SK-N-SH (cell line): ENCODE results near the gene CHKB. TPM values are rescaled to one million over a fixed set of nuclear protein-coding genes. Genes with fewer than 3 reads are reported as not detected.

ENCODE experiments used
- CTCF ChIA-PET: fragments of 300-600, 350-600 bp; formaldehyde crosslinking; extraction: SDS; loops from one replicate; lab custom pipeline; 2021; lab: Yijun Ruan, JAX
- POLR2A ChIA-PET: fragments of 350-600 bp; sonication (Branson Sonifier 250); formaldehyde crosslinking; extraction: SDS; loops from one replicate; lab custom pipeline; 2020; ENCODE audit warnings: antibody characterized with exemption, inconsistent platforms; lab: Yijun Ruan, JAX
- DNase-seq: peaks from one replicate; pipeline ENCODE4 v3.0.0; 2012
- H2AFZ ChIP-seq: fragments of 200-600 bp; sonication (generic); 2 replicates; pipeline ENCODE4 v1.8.1; 2016; ENCODE audit warnings: antibody characterized with exemption, mild to moderate bottlenecking, low read depth
- H3F3A ChIP-seq: fragments of 200-600 bp; sonication (generic); replicated peaks from 2 replicates; pipeline ENCODE3; 2016; ENCODE audit warnings: antibody characterized with exemption, mild to moderate bottlenecking; ENCODE audit not compliant: insufficient read depth
- H3K27ac ChIP-seq, 2 experiments: fragments of 200-500 bp in 1 of 2; fragments of 200-600 bp in 1 of 2; sonication (Bioruptor generic) in 1 of 2; sonication (generic), shearing (Covaris generic) in 1 of 2; 2 replicates each; pipeline versions ENCODE4 v1.5.1 to v1.6.1; 2014 to 2016; ENCODE audit warnings: low read depth in 2 of 2, inconsistent platforms in 1 of 2, low read length in 1 of 2, mild to moderate bottlenecking in 1 of 2, mixed read lengths in 1 of 2
- H3K27me3 ChIP-seq: fragments of 200-600 bp; sonication (generic), shearing (Covaris generic); 2 replicates; pipeline ENCODE4 v1.6.1; 2016; ENCODE audit warnings: mixed run types; ENCODE audit not compliant: insufficient read depth
- H3K36me3 ChIP-seq, 2 experiments: fragments of 200-500 bp in 1 of 2; fragments of 200-600 bp in 1 of 2; sonication (Bioruptor generic) in 1 of 2; sonication (generic) in 1 of 2; replicated peaks in 1 of 2; 2 replicates each; pipeline versions ENCODE3 to v1.5.1; 2014 to 2016; ENCODE audit warnings: low read length in 1 of 2, mild to moderate bottlenecking in 1 of 2; ENCODE audit not compliant: insufficient read depth in 2 of 2, control insufficient read depth in 1 of 2
- H3K4me1 ChIP-seq, 2 experiments: fragments of 200-500 bp in 1 of 2; fragments of 200-600 bp in 1 of 2; sonication (Bioruptor generic) in 1 of 2; sonication (generic), shearing (Covaris generic) in 1 of 2; 2 replicates each; pipeline versions ENCODE4 v1.5.1 to v1.6.1; 2014 to 2016; ENCODE audit warnings: low read depth in 1 of 2, low read length in 1 of 2, mixed run types in 1 of 2; ENCODE audit not compliant: insufficient read depth in 2 of 2, control insufficient read depth in 1 of 2
- H3K4me2 ChIP-seq: fragments of 200-600 bp; sonication (generic), shearing (Covaris generic); 2 replicates; pipeline ENCODE4 v1.6.1; 2017; ENCODE audit warnings: mixed run types
- H3K4me3 ChIP-seq, 2 experiments: fragments of 200-500 bp in 1 of 2; fragments of 200-600 bp in 1 of 2; sonication (Bioruptor generic) in 1 of 2; sonication (generic), shearing (Covaris generic) in 1 of 2; 2 replicates each; pipeline versions ENCODE4 v1.5.1 to v1.8.1; 2014 to 2016; ENCODE audit warnings: low read depth in 2 of 2, inconsistent platforms in 1 of 2, low read length in 1 of 2, mild to moderate bottlenecking in 1 of 2, mixed read lengths in 1 of 2, moderate library complexity in 1 of 2
- H3K79me2 ChIP-seq: fragments of 200-600 bp; sonication (generic); 2 replicates; pipeline ENCODE4 v1.8.1; 2017; ENCODE audit warnings: mild to moderate bottlenecking; ENCODE audit not compliant: insufficient read depth
- H3K9ac ChIP-seq: fragments of 200-600 bp; sonication (generic); 2 replicates; pipeline ENCODE4 v1.6.1; 2017; ENCODE audit warnings: mixed run types
- H3K9me2 ChIP-seq: fragments of 200-600 bp; sonication (generic); 2 replicates; pipeline ENCODE4 v1.6.1; 2017; ENCODE audit warnings: mixed run types
- H3K9me3 ChIP-seq: fragments of 200-600 bp; sonication (generic); 2 replicates; pipeline ENCODE4 v1.6.1; 2017; ENCODE audit warnings: mixed run types, mild to moderate bottlenecking, moderate library complexity
- H4K20me1 ChIP-seq: fragments of 200-600 bp; sonication (generic); 2 replicates; pipeline ENCODE4 v1.6.1; 2017; ENCODE audit warnings: mild to moderate bottlenecking, mixed run types; ENCODE audit not compliant: insufficient read depth
- CHD2 ChIP-seq: fragments of 150-350 bp; IDR thresholded peaks from 2 replicates; pipeline ENCODE4 v1.6.1; 2018; ENCODE audit warnings: low read length; ENCODE audit not compliant: partially characterized antibody
- EP300 ChIP-seq, 2 experiments: IDR thresholded peaks; 2 replicates each; pipeline versions ENCODE4 v1.4.0 to v1.6.1; 2012; ENCODE audit warnings: borderline replicate concordance in 1 of 2, low read depth in 1 of 2, low read length in 1 of 2
- FOXM1 ChIP-seq: IDR thresholded peaks from 2 replicates; pipeline ENCODE4 v1.4.0; 2012; ENCODE audit warnings: low read depth, mild to moderate bottlenecking
- GATA2 ChIP-seq: sonication (generic); formaldehyde crosslinking; IDR thresholded peaks from 2 replicates; pipeline ENCODE4 v1.5.0; 2020; ENCODE audit warnings: mild to moderate bottlenecking, missing genetic modification reagents
- JUND ChIP-seq: IDR thresholded peaks from 2 replicates; pipeline ENCODE4 v1.4.0; 2012
- NFIC ChIP-seq: IDR thresholded peaks from 2 replicates; pipeline ENCODE4 v1.4.0; 2012; ENCODE audit warnings: borderline replicate concordance
- POLR2AphosphoS5 ChIP-seq: IDR thresholded peaks from 2 replicates; pipeline ENCODE4 v1.6.1; 2012; ENCODE audit warnings: low read depth, low read length
- RCOR1 ChIP-seq: fragments of 150-350 bp; IDR thresholded peaks from 2 replicates; pipeline ENCODE4 v1.6.1; 2017; ENCODE audit warnings: antibody characterized with exemption, low read length
- SMC3 ChIP-seq: IDR thresholded peaks from 2 replicates; pipeline ENCODE4 v1.6.1; 2012; ENCODE audit warnings: low read depth, low read length, improper control_type of control experiment
- TCF12 ChIP-seq: IDR thresholded peaks from 2 replicates; pipeline ENCODE4 v1.4.0; 2012
- USF1 ChIP-seq: IDR thresholded peaks from 2 replicates; pipeline ENCODE4 v1.4.0; 2012; ENCODE audit warnings: low read depth, borderline replicate concordance
- YY1 ChIP-seq: IDR thresholded peaks from 2 replicates; pipeline ENCODE4 v1.4.0; 2012; ENCODE audit warnings: low read depth, mild to moderate bottlenecking
- ZBTB33 ChIP-seq: IDR thresholded peaks from 2 replicates; pipeline ENCODE4 v1.4.0; 2012; ENCODE audit warnings: low read depth, borderline replicate concordance
- WGBS: methylation state at CpG from one replicate; pipeline ENCODE4 v1.1.6; 2017; ENCODE audit warnings: low lambda C conversion rate; 5-methylcytosine and 5-hydroxymethylcytosine counted together
- polyA plus RNA-seq, 3 experiments: library from polyadenylated mRNA; depleted of rRNA; stranded (reverse); fragments of >200 nt; gene quantifications; 2 replicates each; pipeline ENCODE4 v1.2.3, GENCODE V29; 2012

The CHKB gene
- polyA plus RNA-seq, 1 of the 3 experiments (the other 2 are of a cell fraction): 39.6 TPM

- H3K4me1 ChIP-seq: peaks cover 0 to 9% of the 10 kb centered on the region in 2 experiments; a peak in 1 of 4 replicates
- H3K4me3 ChIP-seq: no peak overlapping the region
- H3K36me3 ChIP-seq: no peaks in the 10 kb centered on the region
- ChIA-PET POLR2A (interaction anchor here (0.6 kb wide), 1 partner anchor 19 kb away, joined by 3 read pairs; no protein-coding TSS in a partner anchor), CTCF (interaction anchor here (1.4 to 4.9 kb wide), 4 partner anchors 15 to 72 kb away, joined by 4 to 31 read pairs (median 8); partner anchors contain the start of genes SCO2 and SYCE3)
- no peaks in the 10 kb centered on the region for H3F3A ChIP-seq
- peak; percentile 38 for DNase-seq
- TF ChIP-seq RCOR1 (no peak), POLR2AphosphoS5 (no peak), JUND (no peak), SMC3 (no peak), USF1 (no peak), EP300 (IDR thresholded peaks at IDR 0.05; ENCODE audit: borderline replicate concordance in 1 of 2, low read depth in 1 of 2, low read length in 1 of 2) (no peak), CHD2 (no peak), GATA2 (CRISPR knock-in tag) (no peak), ZBTB33 (no peak), YY1 (no peak), FOXM1 (no peak), NFIC (no peak), TCF12 (no peak)
- H4K20me1 ChIP-seq: no peaks in the 10 kb centered on the region
- H3K79me2 ChIP-seq: no peaks in the 10 kb centered on the region
- WGBS: 96% methylated on average over 22 of the region's 56 CpGs
- no peaks in the 10 kb centered on the region for H3K27me3 ChIP-seq
- no peak overlapping the region for H3K9ac ChIP-seq
- H3K4me2 ChIP-seq: no peak overlapping the region
- no peaks in the 10 kb centered on the region for H3K9me2 ChIP-seq
- H2AFZ ChIP-seq: no peak overlapping the region
- H3K9me3 ChIP-seq: no peaks in the 10 kb centered on the region
- H3K27ac ChIP-seq: no peak overlapping the region
Observed at GRCh38 chr22:50548040-50548920, 34.4 kb downstream of the CHKB start.
